ENCODE measurements around the gene KCNMA1.

The KCNMA1 gene

DNA sequence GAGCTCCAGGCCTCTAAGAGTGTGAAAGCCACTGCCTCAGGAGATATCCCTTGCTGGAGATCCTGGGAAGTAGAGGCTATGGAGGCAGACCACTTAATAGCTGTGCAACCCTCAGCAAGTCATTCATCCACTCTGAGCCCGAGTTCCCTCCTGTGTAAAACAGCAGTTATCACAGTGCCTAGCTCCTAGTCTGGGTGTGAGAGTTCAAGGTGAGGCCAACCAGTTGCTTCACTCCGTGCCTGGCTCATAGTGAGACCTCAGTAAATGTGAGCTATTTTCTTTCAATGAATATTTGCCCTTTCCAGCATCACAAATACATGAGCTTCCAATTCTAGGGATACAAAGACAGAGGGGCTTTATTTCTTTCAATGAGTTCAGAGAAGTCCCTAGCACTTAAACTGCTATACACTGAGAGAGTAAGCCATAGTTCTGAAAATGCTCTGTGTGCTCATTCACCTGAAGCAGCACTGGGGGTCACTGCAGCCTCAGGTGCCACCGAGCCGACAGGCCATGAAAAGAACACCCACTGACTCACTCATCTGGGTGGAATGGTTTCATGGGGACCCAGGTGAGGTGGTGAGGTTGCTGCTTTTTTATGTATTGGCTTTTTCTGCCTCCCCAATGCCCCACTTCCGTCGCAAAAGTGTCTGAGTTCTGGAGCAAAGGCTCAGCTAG, 259.8 kb downstream of the KCNMA1 start:
- H3K4me3 ChIP-seq (ENCODE audit: low read length in 2 of 2), result no peak overlapping the region
- H2AFZ ChIP-seq (ENCODE audit: low read length), result no peak overlapping the region
- no peaks in the 10 kb centered on the region for H3K9me3 ChIP-seq (replicated peaks in 1 of 2; ENCODE audit: control insufficient read depth in 2 of 2, insufficient read depth in 1 of 2, low read depth in 1 of 2, low read length in 2 of 2)
- no peak overlapping the region for H2BK120ac ChIP-seq (ENCODE audit: low read depth, low read length)
- H3K27ac ChIP-seq (replicated peaks; ENCODE audit: low read length), result no peak overlapping the region
- no peak for DNase-seq (ENCODE audit: low spot score)
- H2AK5ac ChIP-seq (ENCODE audit: low read depth, low read length), result no peak overlapping the region
- no peaks in the 10 kb centered on the region for H3K79me1 ChIP-seq (ENCODE audit: low read depth, low read length)
- no peak overlapping the region for H3K4ac ChIP-seq (ENCODE audit: low read length)
- H3K4me1 ChIP-seq (ENCODE audit: control insufficient read depth in 2 of 2, insufficient read depth in 1 of 2, low read depth in 1 of 2, low read length in 2 of 2), result no peaks in the 10 kb centered on the region
- H3K14ac ChIP-seq (ENCODE audit: low read length), result no peak overlapping the region
- no peak overlapping the region for H2BK15ac ChIP-seq (ENCODE audit: low read length)
- H3K27me3 ChIP-seq (ENCODE audit: control insufficient read depth in 3 of 3, insufficient read depth in 3 of 3, low read depth in 1 of 3, low read length in 3 of 3), result no peaks in the 10 kb centered on the region
- no peak overlapping the region for H2BK5ac ChIP-seq (ENCODE audit: low read length)
- no peak overlapping the region for H2BK12ac ChIP-seq (ENCODE audit: low read length)
- H3K4me2 ChIP-seq (ENCODE audit: insufficient read depth, low read length, poor library complexity, severe bottlenecking), result no peak overlapping the region
- no peak overlapping the region for H3K18ac ChIP-seq (ENCODE audit: low read length)
- WGBS, 2 donors (ENCODE audit: extremely low coverage in 2 of 2, insufficient read length in 2 of 2, insufficient replicate concordance in 1 of 2), result no CpG with 5 or more reads among the region's 6 CpGs
- no peak overlapping the region for H4K8ac ChIP-seq (ENCODE audit: low read depth, low read length)
- no peaks in the 10 kb centered on the region for H3K36me3 ChIP-seq (replicated peaks in 1 of 2; ENCODE audit: control insufficient read depth in 2 of 2, insufficient read depth in 2 of 2, low read length in 2 of 2)
- no peak overlapping the region for H3K9ac ChIP-seq (ENCODE audit: low read depth, low read length, poor library complexity)
- H3K23ac ChIP-seq (ENCODE audit: low read depth, low read length, poor library complexity), result no peak overlapping the region
- no peak overlapping the region for H4K91ac ChIP-seq (ENCODE audit: low read depth, low read length, poor library complexity)

- Histone ChIP-seq H3K36me3 (replicated peaks in 1 of 2; ENCODE audit: control insufficient read depth in 2 of 2, insufficient read depth in 2 of 2, low read length in 2 of 2) (no peaks in the 10 kb centered on the region), H2BK120ac (ENCODE audit: low read depth, low read length) (no peak overlapping the region), H4K91ac (ENCODE audit: low read depth, low read length, poor library complexity) (no peak overlapping the region), H3K23ac (ENCODE audit: low read depth, low read length, poor library complexity) (no peak overlapping the region), H3K27me3 (ENCODE audit: control insufficient read depth in 3 of 3, insufficient read depth in 3 of 3, low read depth in 1 of 3, low read length in 3 of 3) (no peaks in the 10 kb centered on the region), H2BK15ac (ENCODE audit: low read length) (no peak overlapping the region), H3K4me3 (ENCODE audit: low read length in 2 of 2) (no peak overlapping the region), H4K8ac (ENCODE audit: low read depth, low read length) (no peak overlapping the region), H3K14ac (ENCODE audit: low read length) (no peak overlapping the region), H3K4ac (ENCODE audit: low read length) (no peak overlapping the region), H3K18ac (ENCODE audit: low read length) (no peak overlapping the region), H2BK5ac (ENCODE audit: low read length) (no peak overlapping the region), H2BK12ac (ENCODE audit: low read length) (no peak overlapping the region), H3K4me2 (ENCODE audit: insufficient read depth, low read length, poor library complexity, severe bottlenecking) (no peak overlapping the region), H3K4me1 (ENCODE audit: control insufficient read depth in 2 of 2, insufficient read depth in 1 of 2, low read depth in 1 of 2, low read length in 2 of 2) (no peaks in the 10 kb centered on the region), H3K9me3 (replicated peaks in 1 of 2; ENCODE audit: control insufficient read depth in 2 of 2, insufficient read depth in 1 of 2, low read depth in 1 of 2, low read length in 2 of 2) (no peaks in the 10 kb centered on the region), H2AFZ (ENCODE audit: low read length) (no peak overlapping the region), H3K79me1 (ENCODE audit: low read depth, low read length) (no peaks in the 10 kb centered on the region), H3K27ac (replicated peaks; ENCODE audit: low read length) (no peak overlapping the region), H3K9ac (ENCODE audit: low read depth, low read length, poor library complexity) (no peak overlapping the region), H2AK5ac (ENCODE audit: low read depth, low read length) (no peak overlapping the region)
- no CpG with 5 or more reads among the region's 5 CpGs for WGBS, 2 donors (ENCODE audit: extremely low coverage in 2 of 2, insufficient read length in 2 of 2, insufficient replicate concordance in 1 of 2)
- DNase-seq (ENCODE audit: low spot score), result no peak
Observed at GRCh38 chr10:77377034-77377433, 260.6 kb downstream of the KCNMA1 start.

- no CpG with 5 or more reads among the region's 2 CpGs for WGBS, 2 donors (ENCODE audit: extremely low coverage in 2 of 2, insufficient read length in 2 of 2, insufficient replicate concordance in 1 of 2)
- H3K4ac ChIP-seq (ENCODE audit: low read length), result no peak overlapping the region
- H2BK12ac ChIP-seq (ENCODE audit: low read length), result no peak overlapping the region
- H2AK5ac ChIP-seq (ENCODE audit: low read depth, low read length), result no peak overlapping the region
- H3K27ac ChIP-seq (replicated peaks; ENCODE audit: low read length), result no peak overlapping the region
- no peaks in the 10 kb centered on the region for H3K36me3 ChIP-seq (replicated peaks in 1 of 2; ENCODE audit: control insufficient read depth in 2 of 2, insufficient read depth in 2 of 2, low read length in 2 of 2)
- H3K79me1 ChIP-seq (ENCODE audit: low read depth, low read length), result no peaks in the 10 kb centered on the region
- no peak overlapping the region for H2AFZ ChIP-seq (ENCODE audit: low read length)
- H3K23ac ChIP-seq (ENCODE audit: low read depth, low read length, poor library complexity), result no peak overlapping the region
- no peak for DNase-seq (ENCODE audit: low spot score)
- no peak overlapping the region for H3K4me2 ChIP-seq (ENCODE audit: insufficient read depth, low read length, poor library complexity, severe bottlenecking)
- no peak overlapping the region for H3K18ac ChIP-seq (ENCODE audit: low read length)
- no peaks in the 10 kb centered on the region for H3K4me1 ChIP-seq (ENCODE audit: control insufficient read depth in 2 of 2, insufficient read depth in 1 of 2, low read depth in 1 of 2, low read length in 2 of 2)
- no peak overlapping the region for H2BK15ac ChIP-seq (ENCODE audit: low read length)
- no peak overlapping the region for H2BK120ac ChIP-seq (ENCODE audit: low read depth, low read length)
- H2BK5ac ChIP-seq (ENCODE audit: low read length), result no peak overlapping the region
- no peak overlapping the region for H4K8ac ChIP-seq (ENCODE audit: low read depth, low read length)
- no peak overlapping the region for H4K91ac ChIP-seq (ENCODE audit: low read depth, low read length, poor library complexity)
- no peaks in the 10 kb centered on the region for H3K27me3 ChIP-seq (ENCODE audit: control insufficient read depth in 3 of 3, insufficient read depth in 3 of 3, low read depth in 1 of 3, low read length in 3 of 3)
- no peak overlapping the region for H3K9ac ChIP-seq (ENCODE audit: low read depth, low read length, poor library complexity)
- no peak overlapping the region for H3K14ac ChIP-seq (ENCODE audit: low read length)
- H3K9me3 ChIP-seq (replicated peaks in 1 of 2; ENCODE audit: control insufficient read depth in 2 of 2, insufficient read depth in 1 of 2, low read depth in 1 of 2, low read length in 2 of 2), result no peaks in the 10 kb centered on the region
- H3K4me3 ChIP-seq (ENCODE audit: low read length in 2 of 2), result no peak overlapping the region
Observed at GRCh38 chr10:77374189-77374656, 263.4 kb downstream of the KCNMA1 start.

DNA sequence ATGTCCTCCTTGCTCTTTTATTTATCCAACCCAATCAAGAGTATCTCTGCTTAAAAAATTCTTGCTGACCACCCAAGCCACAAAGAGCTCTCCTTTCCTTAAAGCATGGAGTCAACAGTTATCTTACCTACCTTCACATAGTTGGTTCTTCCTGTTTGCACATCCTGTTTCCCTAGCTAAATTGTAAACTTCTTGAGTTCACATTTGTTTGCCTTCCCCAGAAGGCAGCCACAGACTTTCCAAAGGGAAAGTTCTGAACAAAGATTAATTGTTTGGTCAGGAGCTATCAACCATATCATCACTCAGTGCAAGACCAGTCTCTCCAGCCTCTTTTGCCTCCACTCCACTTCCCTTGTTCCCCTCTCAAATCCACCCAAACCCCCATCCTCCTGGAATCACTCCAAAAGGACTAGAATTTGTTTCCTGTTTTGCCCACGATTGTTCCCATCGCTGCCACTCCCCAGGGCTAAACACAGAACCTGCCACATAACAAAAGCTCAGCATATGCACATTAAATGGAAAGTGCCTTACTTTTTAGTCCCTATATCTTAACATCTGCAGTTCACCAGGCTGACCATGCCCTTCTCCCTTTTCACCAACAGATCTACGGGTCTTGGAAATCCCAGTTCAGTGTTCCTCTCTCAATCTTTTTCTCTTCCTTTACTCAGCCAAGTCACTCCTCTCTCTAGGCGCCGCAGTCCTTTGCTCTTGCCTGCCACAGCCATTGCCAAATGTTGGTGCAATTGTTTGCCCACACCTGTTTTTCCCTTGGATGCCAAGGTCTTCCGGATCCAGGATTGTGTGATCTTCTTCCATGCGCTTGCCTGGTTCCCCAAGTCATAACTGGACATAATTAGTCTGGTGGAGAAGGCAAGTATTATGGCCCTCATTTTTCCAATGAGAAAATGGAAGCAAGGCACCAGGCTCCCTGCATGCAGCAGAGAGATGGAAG, 265.5 kb downstream of the KCNMA1 start:
- Histone ChIP-seq H3K4me2 (ENCODE audit: insufficient read depth, low read length, poor library complexity, severe bottlenecking) (no peak overlapping the region), H2AK5ac (ENCODE audit: low read depth, low read length) (no peak overlapping the region), H3K4me1 (ENCODE audit: control insufficient read depth in 2 of 2, insufficient read depth in 1 of 2, low read depth in 1 of 2, low read length in 2 of 2) (no peaks in the 10 kb centered on the region), H3K9ac (ENCODE audit: low read depth, low read length, poor library complexity) (no peak overlapping the region), H4K8ac (ENCODE audit: low read depth, low read length) (no peak overlapping the region), H4K91ac (ENCODE audit: low read depth, low read length, poor library complexity) (no peak overlapping the region), H2BK5ac (ENCODE audit: low read length) (no peak overlapping the region), H3K4ac (ENCODE audit: low read length) (no peak overlapping the region), H3K4me3 (ENCODE audit: low read length in 2 of 2) (no peak overlapping the region), H3K27ac (replicated peaks; ENCODE audit: low read length) (no peak overlapping the region), H2BK120ac (ENCODE audit: low read depth, low read length) (no peak overlapping the region), H2BK12ac (ENCODE audit: low read length) (no peak overlapping the region), H3K36me3 (replicated peaks in 1 of 2; ENCODE audit: control insufficient read depth in 2 of 2, insufficient read depth in 2 of 2, low read length in 2 of 2) (no peaks in the 10 kb centered on the region), H3K27me3 (ENCODE audit: control insufficient read depth in 3 of 3, insufficient read depth in 3 of 3, low read depth in 1 of 3, low read length in 3 of 3) (no peaks in the 10 kb centered on the region), H3K14ac (ENCODE audit: low read length) (no peak overlapping the region), H3K9me3 (replicated peaks in 1 of 2; ENCODE audit: control insufficient read depth in 2 of 2, insufficient read depth in 1 of 2, low read depth in 1 of 2, low read length in 2 of 2) (no peaks in the 10 kb centered on the region), H3K79me1 (ENCODE audit: low read depth, low read length) (no peaks in the 10 kb centered on the region), H3K18ac (ENCODE audit: low read length) (no peak overlapping the region), H2AFZ (ENCODE audit: low read length) (no peak overlapping the region), H2BK15ac (ENCODE audit: low read length) (no peak overlapping the region), H3K23ac (ENCODE audit: low read depth, low read length, poor library complexity) (no peak overlapping the region)
- no peak for DNase-seq (ENCODE audit: low spot score)
- WGBS, 2 donors (ENCODE audit: extremely low coverage in 2 of 2, insufficient read length in 2 of 2, insufficient replicate concordance in 1 of 2), result no CpG with 5 or more reads among the region's 7 CpGs

All from neuronal stem cell (in vitro differentiated cells).